ENCODE measurements around the gene TEX13A. TPM values are rescaled to one million over a fixed set of nuclear protein-coding genes. Genes with fewer than 3 reads are reported as not detected.

TEX13A gene
- total RNA-seq, 2 donors from 2014 or later = not detected

DNA sequence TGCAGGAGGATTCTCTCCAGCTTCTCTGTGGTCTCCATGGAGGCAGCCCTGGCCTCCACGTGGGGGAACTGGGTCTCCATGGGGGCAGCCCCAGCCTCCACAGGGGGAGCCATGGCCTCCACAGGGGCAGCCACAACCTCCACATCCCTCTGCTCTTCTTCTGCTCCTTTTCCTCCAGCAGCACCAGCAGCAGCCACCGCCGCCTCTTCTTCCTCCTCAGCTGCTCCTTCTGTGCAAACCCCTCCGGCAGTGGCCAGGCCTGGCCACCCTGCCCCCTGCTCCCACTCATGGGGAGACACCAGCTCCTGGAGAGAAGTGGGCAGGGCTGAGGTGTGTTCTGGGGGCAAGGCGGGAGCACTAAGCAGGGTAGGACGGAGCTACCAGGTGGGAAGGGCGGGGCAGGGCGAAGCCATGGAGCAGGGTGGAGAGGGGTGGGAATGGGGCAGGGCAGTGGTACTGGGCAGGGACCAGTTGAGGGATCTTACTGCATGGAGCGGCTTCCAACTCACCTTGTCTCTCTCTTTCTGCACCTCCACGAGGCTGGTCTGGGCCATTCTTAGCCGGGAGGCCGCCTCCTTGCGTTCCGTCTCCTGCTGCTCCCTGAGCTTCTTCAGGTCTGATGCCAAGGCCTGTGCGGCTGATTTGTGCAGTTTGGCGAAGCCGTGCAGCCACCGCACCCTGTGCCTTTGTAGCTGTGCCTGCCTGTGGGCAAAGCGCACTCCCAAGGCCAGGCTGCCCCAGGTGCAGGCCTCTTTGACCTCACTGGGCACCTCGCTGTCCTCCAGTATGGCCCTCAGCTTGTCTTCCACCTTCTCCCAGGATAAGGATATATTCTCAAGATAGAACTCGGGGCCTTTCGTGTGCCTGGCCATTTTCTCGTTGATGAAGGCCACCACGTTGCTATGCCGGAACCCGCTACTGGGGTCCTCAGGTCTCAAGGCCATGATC lies 766 bp downstream of the TEX13A start:
- Mint-ChIP-seq H3K4me1 (ENCODE audit: low read depth in 2 of 2) (no peaks in the 10 kb centered on the region), H3K9me3 (peaks cover 8% of the 10 kb centered on the region), H3K4me3 (no peak overlapping the region), H3K27ac (no peak overlapping the region), H3K36me3 (peaks cover 7% of the 10 kb centered on the region), H3K27me3 (peaks cover 0 to 11% of the 10 kb centered on the region in 2 donors)
- no peak for DNase-seq (ENCODE audit: low spot score)
- ATAC-seq = no peak

DNA sequence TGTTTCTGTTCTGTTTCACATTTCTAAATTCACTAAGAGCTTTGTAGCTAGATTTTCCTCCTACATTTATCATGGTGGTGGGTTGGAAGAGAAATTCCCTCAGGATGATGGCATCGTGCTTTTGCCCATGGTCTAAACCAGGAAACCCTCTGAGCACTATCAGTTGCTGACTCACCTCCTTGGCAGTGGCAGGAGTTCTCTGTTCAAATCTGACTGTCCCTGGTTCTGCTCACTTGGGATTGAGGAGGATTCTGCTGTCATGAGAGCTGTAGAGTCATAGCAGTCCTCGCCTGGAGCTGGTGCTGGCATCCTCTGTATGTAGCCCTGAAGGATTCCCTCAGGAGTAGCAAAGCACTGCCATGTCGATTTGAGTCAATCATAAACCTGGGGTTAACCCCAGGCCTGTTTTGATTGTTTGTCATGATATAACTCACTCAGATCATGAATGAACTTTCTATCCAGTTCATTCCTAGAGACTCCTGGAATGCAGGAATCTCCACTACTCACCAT lies 9.4 kb downstream of the TEX13A start:
- H3K4me3 Mint-ChIP-seq = no peak overlapping the region
- no peak for DNase-seq (ENCODE audit: low spot score)
- H3K27ac Mint-ChIP-seq = no peak overlapping the region
- peaks cover 10% of the 10 kb centered on the region for H3K9me3 Mint-ChIP-seq
- H3K27me3 Mint-ChIP-seq = peaks cover 0 to 7% of the 10 kb centered on the region in 2 donors
- H3K36me3 Mint-ChIP-seq = no peaks in the 10 kb centered on the region
- no peaks in the 10 kb centered on the region for H3K4me1 Mint-ChIP-seq (ENCODE audit: low read depth in 2 of 2)
- ATAC-seq = no peak

DNA sequence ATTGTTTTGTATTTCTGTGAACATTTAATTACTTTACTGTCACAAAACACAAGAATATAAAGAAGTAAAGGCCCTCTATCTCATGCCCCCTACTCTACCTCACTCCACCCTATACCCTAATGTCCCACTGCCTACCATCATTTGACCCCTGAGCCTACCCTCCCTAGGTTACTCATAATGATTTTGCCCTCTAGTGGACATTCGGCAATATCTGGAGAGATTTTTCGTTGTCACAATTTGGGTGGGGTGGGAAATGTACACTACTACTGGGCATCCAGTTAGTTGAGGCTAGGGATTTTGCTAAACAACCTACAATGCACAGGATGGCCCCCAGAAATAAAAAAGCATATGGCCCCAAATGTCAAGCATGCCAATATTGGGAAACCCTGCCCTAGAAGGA lies 10.2 kb downstream of the TEX13A start:
- H3K27ac Mint-ChIP-seq = no peak overlapping the region
- peaks cover 0 to 7% of the 10 kb centered on the region in 2 donors for H3K27me3 Mint-ChIP-seq
- H3K36me3 Mint-ChIP-seq = no peaks in the 10 kb centered on the region
- DNase-seq (ENCODE audit: low spot score) = no peak
- H3K4me1 Mint-ChIP-seq (ENCODE audit: low read depth in 2 of 2) = no peaks in the 10 kb centered on the region
- no peak for ATAC-seq
- peaks cover 6% of the 10 kb centered on the region for H3K9me3 Mint-ChIP-seq
- H3K4me3 Mint-ChIP-seq = no peak overlapping the region

DNA sequence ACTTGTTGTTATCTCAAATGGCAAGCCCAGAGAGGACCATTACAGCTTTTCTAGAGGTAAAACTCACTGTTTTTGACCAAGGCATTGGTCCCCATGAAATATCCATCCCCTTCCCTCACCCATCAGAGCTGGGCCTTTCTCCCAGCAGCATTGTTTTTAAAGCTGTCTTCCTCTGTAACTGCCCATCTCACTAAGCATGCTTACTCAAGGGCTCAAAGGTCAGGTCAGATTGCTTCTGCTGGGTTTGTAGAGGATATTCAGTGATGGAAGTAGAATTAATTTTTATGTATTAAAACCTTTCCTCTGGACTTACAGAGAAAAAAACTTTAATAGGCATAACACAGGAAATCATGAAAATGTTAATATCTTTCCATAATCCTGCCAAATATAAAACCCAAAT lies 11.1 kb downstream of the TEX13A start:
- Mint-ChIP-seq H3K27me3 (peaks cover 0 to 2% of the 10 kb centered on the region in 2 donors), H3K4me1 (ENCODE audit: low read depth in 2 of 2) (no peaks in the 10 kb centered on the region), H3K36me3 (no peaks in the 10 kb centered on the region), H3K9me3 (no peaks in the 10 kb centered on the region), H3K27ac (no peak overlapping the region), H3K4me3 (no peak overlapping the region)
- ATAC-seq (no peak), DNase-seq (ENCODE audit: low spot score) (no peak)

DNA sequence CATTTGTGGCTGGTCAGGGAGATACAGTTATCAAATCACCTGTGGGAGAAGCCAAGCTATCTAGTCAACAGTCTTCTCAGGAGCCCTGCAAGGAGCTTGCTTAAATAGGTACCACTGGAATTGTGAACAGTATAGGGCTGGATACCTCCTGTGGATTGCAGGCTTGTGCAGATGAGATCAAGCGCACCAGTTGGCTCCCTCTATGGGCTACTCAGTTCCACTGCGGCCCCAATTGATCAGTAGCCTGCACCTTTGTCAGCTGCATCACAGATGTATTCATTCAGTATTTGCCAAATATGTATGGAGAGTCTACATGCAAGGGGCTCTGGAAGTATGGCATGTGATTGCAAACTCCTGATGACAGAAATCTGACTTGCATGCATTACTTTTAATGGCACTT lies 28.6 kb downstream of the TEX13A start:
- Mint-ChIP-seq H3K36me3 (no peaks in the 10 kb centered on the region), H3K4me1 (ENCODE audit: low read depth in 2 of 2) (no peaks in the 10 kb centered on the region), H3K9me3 (no peaks in the 10 kb centered on the region), H3K27me3 (peaks cover 0 to 11% of the 10 kb centered on the region in 2 donors), H3K4me3 (no peak overlapping the region), H3K27ac (no peak overlapping the region)
- ATAC-seq (no peak), DNase-seq (ENCODE audit: low spot score) (no peak)

DNA sequence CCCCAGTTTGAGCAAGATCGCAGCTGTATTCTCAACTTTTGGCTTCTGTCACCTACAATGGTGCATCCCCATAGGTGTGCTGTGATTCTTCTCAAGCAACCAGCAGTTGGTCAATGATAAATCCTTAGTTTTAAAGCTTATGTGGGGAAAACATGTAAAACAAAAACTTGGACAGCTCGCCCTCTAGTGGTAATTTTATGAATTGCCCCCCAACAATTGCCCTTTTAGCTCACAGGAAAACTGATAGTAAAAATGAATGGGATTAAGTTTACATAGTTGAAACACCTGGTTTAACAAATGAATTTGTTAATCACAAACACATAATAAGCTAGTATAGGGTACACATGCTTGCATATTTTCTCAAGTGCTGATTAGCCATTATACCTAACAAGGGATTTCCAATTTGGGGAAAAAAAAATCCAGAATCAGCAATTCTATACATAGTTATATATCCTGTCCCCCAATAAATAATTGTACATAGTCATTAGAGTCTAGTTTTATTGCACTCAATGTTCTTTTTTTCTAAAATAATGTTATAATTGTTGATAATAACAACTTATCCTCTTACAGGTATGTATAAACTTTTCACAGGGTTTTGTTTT lies 30.1 kb downstream of the TEX13A start:
- H3K27me3 Mint-ChIP-seq = peaks cover 0 to 10% of the 10 kb centered on the region in 2 donors

DNA sequence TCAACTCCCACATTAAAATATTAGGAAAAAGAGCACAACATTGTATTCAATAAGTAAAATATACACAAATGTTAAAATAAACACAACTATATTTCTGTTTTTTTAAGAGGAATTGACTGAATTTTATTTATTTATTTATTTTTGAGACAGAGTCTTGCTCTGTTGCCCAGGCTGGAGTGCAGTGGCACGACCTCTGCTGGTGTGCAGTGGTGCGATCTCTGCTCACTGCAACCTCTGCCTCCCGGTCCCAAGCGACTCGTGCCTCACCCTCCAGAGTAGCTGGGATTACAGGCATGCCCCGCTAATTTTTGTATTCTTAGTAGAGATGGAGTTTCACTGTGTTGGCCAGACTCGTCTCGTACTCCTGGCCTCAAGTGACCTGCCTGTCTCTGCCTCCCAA lies 31.4 kb downstream of the TEX13A start:
- H3K36me3 Mint-ChIP-seq = no peaks in the 10 kb centered on the region
- peaks cover 0 to 9% of the 10 kb centered on the region in 2 donors for H3K27me3 Mint-ChIP-seq
- no peak for ATAC-seq
- H3K9me3 Mint-ChIP-seq = no peaks in the 10 kb centered on the region
- H3K4me1 Mint-ChIP-seq (ENCODE audit: low read depth in 2 of 2) = no peaks in the 10 kb centered on the region
- no peak overlapping the region for H3K27ac Mint-ChIP-seq
- DNase-seq (ENCODE audit: low spot score) = no peak
- no peak overlapping the region for H3K4me3 Mint-ChIP-seq

More for the DNA sequence above, 30.1 kb downstream of the TEX13A start:
- H3K27ac Mint-ChIP-seq = no peak overlapping the region
- no peaks in the 10 kb centered on the region for H3K9me3 Mint-ChIP-seq
- DNase-seq (ENCODE audit: low spot score) = no peak
- H3K4me1 Mint-ChIP-seq (ENCODE audit: low read depth in 2 of 2) = no peaks in the 10 kb centered on the region
- ATAC-seq = no peak
- no peak overlapping the region for H3K4me3 Mint-ChIP-seq
- no peaks in the 10 kb centered on the region for H3K36me3 Mint-ChIP-seq

DNA sequence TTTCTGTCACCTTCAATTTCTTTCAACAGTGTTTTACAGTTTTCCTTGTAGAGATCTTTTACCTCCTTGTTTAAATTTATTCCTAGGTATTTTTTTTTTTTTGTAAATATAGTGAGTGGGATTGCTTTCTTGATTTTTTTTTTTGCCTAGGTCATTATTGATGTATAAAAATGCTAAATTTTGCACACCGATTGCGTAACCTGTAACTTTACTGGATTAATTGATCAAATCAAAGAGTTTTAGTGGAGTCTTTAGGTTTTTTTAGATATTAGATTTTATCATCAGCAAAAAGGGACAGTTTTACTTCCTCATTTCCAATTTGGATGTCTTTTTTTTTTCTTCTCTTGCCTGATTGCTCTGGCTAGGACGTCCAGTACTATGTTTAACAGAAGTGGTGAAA lies 40.9 kb downstream of the TEX13A start:
- DNase-seq (ENCODE audit: low spot score) (no peak), ATAC-seq (no peak)
- no peak overlapping the region for H3K27ac Mint-ChIP-seq
- no peaks in the 10 kb centered on the region for H3K27me3 Mint-ChIP-seq
- H3K4me1 Mint-ChIP-seq (ENCODE audit: low read depth in 2 of 2) = no peaks in the 10 kb centered on the region
- H3K9me3 Mint-ChIP-seq = peaks cover 4% of the 10 kb centered on the region
- no peaks in the 10 kb centered on the region for H3K36me3 Mint-ChIP-seq
- no peak overlapping the region for H3K4me3 Mint-ChIP-seq

DNA sequence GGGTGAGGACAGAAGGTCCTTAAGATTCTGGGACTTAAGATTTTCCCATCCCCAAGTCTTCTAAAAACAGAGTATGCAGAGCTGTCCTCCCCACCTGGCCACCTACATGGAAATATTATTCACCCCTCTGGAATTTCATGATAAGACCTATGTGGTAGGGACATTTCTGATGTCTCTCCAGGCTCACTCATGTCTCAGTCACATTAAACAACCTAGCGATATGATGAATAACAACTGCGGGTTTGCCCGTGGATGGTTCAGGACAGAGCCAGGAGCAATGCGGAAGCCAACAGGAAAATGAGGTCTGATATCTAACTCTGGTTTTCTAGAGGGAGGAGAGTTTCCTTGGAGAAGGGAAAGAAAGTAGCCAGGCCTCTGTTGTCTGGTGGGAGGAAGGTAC lies 47.4 kb downstream of the TEX13A start:
- no peak for DNase-seq (ENCODE audit: low spot score)
- H3K36me3 Mint-ChIP-seq = no peaks in the 10 kb centered on the region
- H3K4me1 Mint-ChIP-seq (ENCODE audit: low read depth in 2 of 2) = no peaks in the 10 kb centered on the region
- no peak overlapping the region for H3K27ac Mint-ChIP-seq
- ATAC-seq = no peak
- H3K4me3 Mint-ChIP-seq = no peak overlapping the region
- no peaks in the 10 kb centered on the region for H3K9me3 Mint-ChIP-seq
- peaks cover 0 to 2% of the 10 kb centered on the region in 2 donors for H3K27me3 Mint-ChIP-seq
